PC-3 (cell line): Measurements from ENCODE around the gene SSUH2.

Experiments
- EZH2 ChIP-seq: fragments of 300-600 bp; sonication (generic); IDR thresholded peaks from one replicate; pipeline ENCODE4 v1.6.1; 2017; ENCODE audit warnings: antibody characterized with exemption, mild to moderate bottlenecking, low read length; ENCODE audit not compliant: unreplicated experiment
- EZH2phosphoT487 ChIP-seq: fragments of 300-600 bp; sonication (generic); IDR thresholded peaks from 2 replicates; pipeline ENCODE4 v1.6.1; 2018; ENCODE audit warnings: mild to moderate bottlenecking, antibody characterized with exemption, low read length, borderline replicate concordance
- TF ChIP-seq, protein P1 (sequence below): fragments of 300-600 bp; sonication (generic); conservative IDR thresholded peaks from 2 replicates; pipeline ENCODE4 v1.5.1; 2017; ENCODE audit warnings: antibody characterized with exemption, low read depth, mild to moderate bottlenecking, low read length

DNA sequence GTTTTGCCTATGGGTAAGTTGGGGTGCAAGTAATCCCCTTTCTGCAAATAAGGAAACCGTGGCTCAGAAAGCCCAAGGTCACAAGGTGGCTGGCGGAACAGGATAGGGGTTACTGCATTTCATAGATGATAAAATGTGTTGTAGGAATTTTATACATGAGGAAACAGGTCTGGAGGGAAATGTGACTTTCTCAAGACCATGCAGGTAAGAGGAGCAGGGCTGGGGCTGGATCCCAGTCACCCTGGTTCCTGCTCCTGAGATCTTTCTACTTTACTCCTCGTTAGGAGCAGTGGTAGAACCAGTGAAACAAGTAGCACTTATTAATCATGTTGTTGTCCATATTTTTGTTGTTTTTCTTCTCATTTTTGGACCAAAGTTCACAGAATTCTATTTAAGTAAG lies 63.2 kb downstream of the SSUH2 start:
- TF ChIP-seq EZH2 (no peak), EZH2phosphoT487 (no peak)
- TF ChIP-seq, protein P1, sequence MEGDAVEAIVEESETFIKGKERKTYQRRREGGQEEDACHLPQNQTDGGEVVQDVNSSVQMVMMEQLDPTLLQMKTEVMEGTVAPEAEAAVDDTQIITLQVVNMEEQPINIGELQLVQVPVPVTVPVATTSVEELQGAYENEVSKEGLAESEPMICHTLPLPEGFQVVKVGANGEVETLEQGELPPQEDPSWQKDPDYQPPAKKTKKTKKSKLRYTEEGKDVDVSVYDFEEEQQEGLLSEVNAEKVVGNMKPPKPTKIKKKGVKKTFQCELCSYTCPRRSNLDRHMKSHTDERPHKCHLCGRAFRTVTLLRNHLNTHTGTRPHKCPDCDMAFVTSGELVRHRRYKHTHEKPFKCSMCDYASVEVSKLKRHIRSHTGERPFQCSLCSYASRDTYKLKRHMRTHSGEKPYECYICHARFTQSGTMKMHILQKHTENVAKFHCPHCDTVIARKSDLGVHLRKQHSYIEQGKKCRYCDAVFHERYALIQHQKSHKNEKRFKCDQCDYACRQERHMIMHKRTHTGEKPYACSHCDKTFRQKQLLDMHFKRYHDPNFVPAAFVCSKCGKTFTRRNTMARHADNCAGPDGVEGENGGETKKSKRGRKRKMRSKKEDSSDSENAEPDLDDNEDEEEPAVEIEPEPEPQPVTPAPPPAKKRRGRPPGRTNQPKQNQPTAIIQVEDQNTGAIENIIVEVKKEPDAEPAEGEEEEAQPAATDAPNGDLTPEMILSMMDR = no peak
